GM21526 (cell line): ENCODE data around the gene PLPP6.

Source experiments
- ATAC-seq: cut with Tn5 transposase; IDR thresholded peaks from one replicate; pipeline ENCODE4 v1.9.1; 2021; ENCODE audit warnings: moderate library complexity; ENCODE audit not compliant: unreplicated experiment, low FRiP score

The PLPP6 gene

GRCh38 chr9:4690144-4690543 is 28.1 kb downstream of the PLPP6 start:
- peak; percentile 32 for ATAC-seq

GRCh38 chr9:4691795-4692194 is 29.7 kb downstream of the PLPP6 start:
- no peak for ATAC-seq

- ATAC-seq = no peak
These were observed 38.0 kb downstream of the PLPP6 start for GRCh38 chr9:4700091-4700490.

GRCh38 chr9:4700932-4701331 is 38.8 kb downstream of the PLPP6 start:
- no peak for ATAC-seq

- ATAC-seq = no peak
These were observed 39.4 kb downstream of the PLPP6 start for GRCh38 chr9:4701526-4701925.

GRCh38 chr9:4704129-4704528 is 42.0 kb downstream of the PLPP6 start:
- ATAC-seq = no peak

GRCh38 chr9:4706021-4706420 is 43.9 kb downstream of the PLPP6 start:
- ATAC-seq = no peak

GRCh38 chr9:4706971-4707622 is 45.0 kb downstream of the PLPP6 start:
- ATAC-seq = no peak

- no peak for ATAC-seq
These were observed 47.3 kb downstream of the PLPP6 start for GRCh38 chr9:4709380-4709779.

GRCh38 chr9:4713849-4714248 is 51.8 kb downstream of the PLPP6 start:
- no peak for ATAC-seq

GRCh38 chr9:4714266-4715016 is 52.3 kb downstream of the PLPP6 start:
- no peak for ATAC-seq
